Measurements from ENCODE around the gene COL4A6.
"Not testable (repeated sequence)": the region's sequence is repeated elsewhere in the genome, so short reads cannot be mapped to it uniquely, and the experiment has no call there.

The COL4A6 gene

DNA sequence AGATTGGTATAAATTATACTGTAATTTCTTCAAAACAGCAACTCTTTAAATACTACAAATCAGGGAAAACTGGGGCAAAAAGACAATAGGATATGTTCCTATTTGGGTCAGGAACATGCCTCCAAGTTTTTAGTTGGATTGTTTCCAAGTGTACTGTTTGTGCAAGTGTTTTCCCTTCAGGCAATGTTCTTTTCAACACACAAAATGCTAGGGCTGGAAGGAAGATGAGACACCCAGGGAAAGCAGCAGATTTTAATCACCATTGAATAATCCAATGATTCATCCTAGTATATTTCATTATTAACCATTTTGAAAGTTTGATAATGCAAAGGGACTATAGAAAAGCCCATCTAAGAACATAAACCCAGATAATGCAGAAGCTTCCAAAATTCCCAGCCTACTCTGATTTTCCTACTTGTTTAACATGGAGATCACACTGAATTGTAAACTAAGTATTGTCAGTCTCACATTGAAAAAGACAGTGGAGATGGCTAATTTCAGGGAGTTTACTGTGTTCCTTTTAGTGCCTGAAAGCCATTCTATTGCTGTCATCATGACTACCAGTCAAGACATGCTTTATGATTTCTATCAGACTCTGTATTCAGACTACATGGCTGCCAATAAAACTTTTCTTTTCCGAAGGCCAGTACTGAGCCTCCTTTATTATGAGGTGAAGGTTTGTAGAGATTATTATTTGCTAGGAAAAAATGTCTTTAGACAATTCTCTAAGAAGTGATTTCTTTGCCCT is 38.6 kb downstream of the COL4A6 start:
- no peak for DNase-seq (ENCODE audit: low spot score)

DNA sequence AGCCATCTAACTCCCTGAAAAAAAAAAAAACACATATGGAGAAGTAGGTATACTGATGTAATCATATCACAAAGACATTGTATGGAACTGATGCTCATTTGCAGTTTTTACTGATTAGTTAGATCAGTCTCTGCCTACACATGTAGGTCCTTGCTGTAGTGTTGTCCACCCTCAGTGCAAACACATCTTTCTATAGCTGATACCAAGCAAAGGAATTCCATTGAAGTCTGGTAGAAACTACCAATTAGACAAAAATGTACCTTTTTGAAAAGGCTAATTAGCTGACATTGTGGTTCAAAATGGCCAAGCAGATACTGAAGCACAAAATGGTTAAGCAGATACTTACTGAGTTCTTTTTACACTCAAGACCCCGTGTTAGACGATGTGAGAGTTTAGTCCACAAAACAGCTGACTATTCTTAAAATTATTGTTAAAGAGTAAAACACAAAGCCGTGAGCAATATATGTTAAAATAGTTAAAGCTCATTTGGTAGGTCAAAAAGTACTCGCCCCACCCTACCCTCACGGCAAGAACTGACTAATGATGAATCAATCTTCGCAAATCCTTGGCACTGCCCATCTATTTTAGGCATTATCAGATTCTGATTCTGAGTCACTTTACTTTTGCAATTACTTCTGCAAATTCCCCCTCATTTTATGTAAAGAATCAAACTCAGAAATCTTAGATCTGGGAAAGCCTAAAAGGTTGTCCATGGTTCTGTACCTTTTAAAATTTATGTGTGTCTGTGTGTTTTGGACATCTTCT is 40.4 kb downstream of the COL4A6 start:
- DNase-seq (ENCODE audit: low spot score): no peak

DNA sequence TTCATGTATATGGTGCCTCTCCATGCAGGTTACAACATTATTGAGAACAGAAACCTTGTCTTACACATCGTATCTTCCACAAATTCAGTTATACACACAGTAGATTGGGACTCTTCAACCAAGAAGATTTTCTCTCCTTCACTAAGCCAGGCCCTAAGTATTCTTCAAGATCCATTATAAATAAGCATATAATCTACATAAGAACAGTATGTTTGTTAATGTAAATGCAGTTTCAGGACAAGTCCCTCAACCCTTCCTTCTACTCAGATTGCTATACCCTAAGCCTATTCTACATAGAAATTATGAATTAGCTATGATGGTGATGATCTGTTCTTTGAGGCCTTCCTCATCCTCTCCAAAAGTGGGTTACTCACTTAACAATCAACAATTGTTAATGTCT is 41.2 kb downstream of the COL4A6 start:
- no peak for DNase-seq (ENCODE audit: low spot score)

GRCh38 chrX:108396188-108396891 is 41.9 kb downstream of the COL4A6 start:
- DNase-seq (ENCODE audit: low spot score): no peak

DNA sequence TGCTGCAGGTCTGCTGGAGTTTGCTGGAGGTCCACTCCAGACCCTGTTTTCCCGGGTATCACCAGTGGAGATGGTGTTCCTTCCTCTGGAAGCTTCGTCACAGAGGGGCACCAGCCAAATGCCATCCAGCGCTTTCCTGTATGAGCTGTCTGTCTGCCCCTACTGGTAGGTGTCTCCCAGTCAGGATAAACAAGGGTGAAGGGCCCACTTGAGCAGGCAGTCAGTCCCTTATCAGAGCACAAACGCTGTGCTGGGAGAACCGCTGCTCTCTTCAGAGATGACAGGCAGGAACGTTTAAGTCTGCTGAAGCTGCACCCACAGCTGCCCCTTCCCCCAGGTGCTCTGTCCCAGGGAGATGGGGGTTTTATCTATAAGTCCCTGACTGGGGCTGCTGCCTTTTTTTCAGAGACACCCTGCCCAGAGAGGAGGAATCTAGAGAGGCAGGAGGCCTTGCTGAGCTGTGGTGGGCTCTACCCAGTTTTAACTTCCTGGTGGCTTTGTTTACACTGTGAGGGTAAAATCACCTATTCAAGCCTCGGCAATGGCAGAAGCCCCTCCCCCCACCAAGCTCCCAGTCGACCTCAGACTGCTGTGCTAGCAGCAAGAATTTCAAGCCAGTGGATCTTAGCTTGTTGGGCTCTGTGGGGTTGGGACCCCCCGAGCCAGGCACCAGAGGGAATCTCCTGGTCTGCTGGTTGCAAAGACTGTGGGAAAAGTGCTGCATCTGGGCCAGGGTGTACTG is 47.1 kb downstream of the COL4A6 start:
- not testable (repeated sequence) for DNase-seq (ENCODE audit: low spot score)

DNA sequence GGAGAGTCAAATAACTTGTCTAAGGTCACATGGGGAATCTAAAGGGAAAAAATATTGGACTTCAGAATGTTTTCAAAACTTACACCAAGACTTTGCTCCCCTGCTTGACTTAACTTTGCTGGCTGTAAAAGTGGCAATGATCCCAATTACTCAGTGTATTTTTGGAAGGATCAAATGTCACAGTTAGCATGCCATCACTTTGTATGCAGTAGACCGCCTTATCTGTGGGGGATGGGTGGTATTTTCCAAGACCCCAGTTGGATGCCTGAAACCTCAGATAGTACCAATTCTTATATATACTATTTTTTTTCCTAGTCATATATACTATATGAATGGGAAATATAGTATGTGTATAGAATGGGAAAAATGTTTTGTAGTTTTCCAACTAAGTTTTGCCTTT is 53.4 kb downstream of the COL4A6 start:
- no peak for DNase-seq (ENCODE audit: low spot score)

- no peak for DNase-seq (ENCODE audit: low spot score)
These were observed 58.0 kb downstream of the COL4A6 start for GRCh38 chrX:108380222-108380621.

- DNase-seq (ENCODE audit: low spot score): not testable (repeated sequence)
These were observed 61.4 kb downstream of the COL4A6 start for GRCh38 chrX:108376821-108377220.

DNA sequence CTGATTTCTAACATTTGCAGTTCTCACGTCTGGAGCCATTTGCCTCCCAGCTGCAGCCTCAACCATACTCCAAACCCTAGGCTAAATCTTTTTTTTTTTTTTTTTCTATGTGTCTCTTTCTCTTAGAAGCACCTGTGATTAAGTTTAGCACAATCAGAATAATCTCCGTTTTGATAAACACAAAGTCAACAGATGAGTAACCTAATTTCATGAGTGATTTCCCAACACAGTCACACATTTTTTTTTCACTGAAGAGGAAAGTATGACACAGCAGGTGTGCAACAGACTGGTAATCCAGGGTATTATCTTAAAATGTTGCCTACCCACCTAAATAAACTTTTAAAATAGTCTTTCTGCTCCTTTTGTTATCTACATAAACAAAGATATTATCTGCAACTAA is 62.6 kb downstream of the COL4A6 start:
- DNase-seq (ENCODE audit: low spot score): not testable (repeated sequence)

DNA sequence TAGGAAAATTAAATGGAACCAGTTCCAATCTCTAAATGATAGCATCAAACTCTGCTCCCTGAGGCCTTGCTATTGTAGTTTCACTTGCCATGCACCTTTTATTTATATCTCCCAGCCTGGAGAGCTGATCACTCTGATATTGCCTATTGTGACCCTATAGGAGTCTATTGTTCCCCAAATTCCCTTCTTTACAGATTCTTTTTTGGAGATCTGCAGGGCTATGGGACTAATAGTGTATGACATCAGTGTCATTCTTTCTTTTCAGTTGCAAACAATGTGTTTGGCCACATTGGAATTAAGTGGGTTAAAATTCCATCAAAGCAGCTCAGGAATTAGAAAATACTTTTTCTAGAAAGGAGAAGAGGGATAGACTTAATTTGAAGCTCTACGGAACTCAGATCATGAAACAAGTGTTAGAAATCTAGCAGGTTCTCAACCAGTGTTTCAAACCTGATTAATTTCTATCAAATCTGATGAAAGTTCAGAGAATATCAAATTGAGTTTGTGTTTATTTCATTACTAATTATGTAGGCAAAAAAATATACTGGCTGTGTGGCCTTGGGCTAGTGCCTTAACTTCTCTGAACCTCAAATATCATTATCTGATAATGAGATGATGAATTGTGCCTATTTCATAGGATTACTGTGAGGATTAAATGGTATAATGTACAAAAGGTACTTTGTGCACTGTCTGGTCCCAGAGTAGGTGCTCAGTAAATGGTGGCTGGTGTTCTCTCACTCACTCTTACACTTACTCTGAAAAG is 71.4 kb downstream of the COL4A6 start:
- no peak for DNase-seq (ENCODE audit: low spot score)

GRCh38 chrX:108362026-108362425 is 76.2 kb downstream of the COL4A6 start:
- no peak for DNase-seq (ENCODE audit: low spot score)

- no peak for DNase-seq (ENCODE audit: low spot score)
These were observed 76.9 kb downstream of the COL4A6 start for GRCh38 chrX:108361316-108361715.

DNA sequence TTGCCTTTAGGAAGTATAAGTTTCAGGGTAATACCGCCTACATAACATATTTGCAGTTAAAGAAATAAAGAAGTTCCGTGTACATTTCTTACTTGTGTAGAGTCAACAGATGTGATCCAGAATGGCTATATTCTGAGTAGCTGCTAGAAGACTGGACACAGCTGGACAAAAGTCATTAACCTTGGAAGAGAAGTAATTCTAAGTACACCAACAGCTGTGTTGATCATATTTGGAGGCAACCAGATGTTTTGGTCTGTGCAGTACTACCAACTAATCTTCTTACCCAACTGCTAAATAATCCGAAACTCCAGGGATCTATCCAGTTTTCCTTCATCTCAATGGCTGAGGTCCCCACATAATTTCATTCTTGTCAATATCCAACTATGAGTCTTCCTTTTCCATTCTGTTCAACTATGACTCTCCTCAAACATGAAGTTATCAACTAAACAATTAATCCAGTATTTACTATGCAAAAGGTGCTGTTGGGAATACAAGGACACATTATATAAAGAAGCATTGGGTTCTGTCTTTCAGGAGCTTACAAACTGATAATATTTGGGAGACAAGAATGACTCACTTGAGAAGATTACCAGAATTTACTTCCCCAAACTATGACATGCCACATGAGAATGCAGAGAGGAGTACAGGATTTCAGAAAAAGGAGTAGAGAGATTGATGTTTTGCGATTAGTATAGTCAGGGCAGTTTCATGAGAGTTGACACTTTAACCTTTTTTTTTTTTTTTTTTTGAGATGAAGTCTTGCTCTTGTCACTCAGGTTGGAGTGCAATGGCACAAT is 78.2 kb downstream of the COL4A6 start:
- DNase-seq (ENCODE audit: low spot score): no peak

DNA sequence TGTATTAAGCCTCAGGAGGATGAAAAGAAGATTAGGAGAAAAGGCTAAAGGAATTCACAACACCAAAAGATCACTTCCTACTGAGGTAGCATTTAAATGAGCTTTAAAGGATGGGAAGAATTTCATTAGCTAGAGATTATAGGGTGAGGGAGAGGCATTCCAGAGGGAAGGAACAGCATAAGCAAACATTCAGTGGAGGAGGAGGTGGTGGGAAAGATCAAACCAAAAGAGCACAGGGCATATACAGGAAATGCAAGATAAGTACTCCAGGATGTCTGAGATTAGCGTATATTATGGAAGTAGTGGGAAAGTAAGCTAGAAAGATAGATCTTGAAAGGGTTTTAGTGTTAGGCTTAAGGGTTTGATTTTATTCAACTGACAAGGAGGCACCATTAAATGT is 84.8 kb downstream of the COL4A6 start:
- no peak for DNase-seq (ENCODE audit: low spot score)

DNA sequence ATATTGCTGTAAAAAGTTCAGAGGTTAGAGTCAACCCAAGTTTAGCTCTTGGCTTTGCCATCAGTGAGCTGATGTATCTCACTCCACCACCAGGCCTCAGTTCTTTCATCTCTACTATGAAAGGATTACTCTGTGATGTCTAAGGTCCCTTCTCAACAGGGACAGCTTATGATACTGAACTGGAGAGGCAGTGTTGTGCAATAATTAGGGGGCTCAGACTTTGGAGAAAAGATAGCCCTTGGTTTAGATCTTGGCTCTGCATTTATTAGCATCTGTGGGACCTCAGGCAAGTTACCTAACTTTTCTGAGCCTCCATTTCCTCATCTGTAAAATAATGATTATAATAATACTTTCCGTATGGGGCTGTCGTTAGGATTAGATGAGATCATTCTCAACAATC is 89.0 kb downstream of the COL4A6 start:
- DNase-seq (ENCODE audit: low spot score): no peak

DNA sequence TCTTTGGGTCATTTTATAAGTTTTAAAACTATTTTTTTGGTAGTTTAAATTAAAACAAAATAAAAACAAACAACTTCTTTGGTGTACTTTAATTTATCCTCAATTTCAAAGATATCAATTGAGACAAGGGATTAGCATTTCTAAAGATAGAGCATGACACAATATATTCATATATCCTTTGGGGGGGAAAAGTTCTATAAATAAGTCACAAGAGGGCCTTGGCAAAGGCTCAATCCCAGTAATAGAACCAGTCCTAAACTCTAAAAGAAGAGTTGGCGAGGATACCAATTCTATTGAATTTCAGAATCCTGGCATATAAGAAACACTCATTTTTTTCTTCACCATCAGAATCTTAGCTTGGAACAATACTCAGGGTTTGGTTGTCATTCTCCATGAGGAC is 89.7 kb downstream of the COL4A6 start:
- DNase-seq (ENCODE audit: low spot score): no peak

- DNase-seq (ENCODE audit: low spot score): no peak
These were observed 90.4 kb downstream of the COL4A6 start for GRCh38 chrX:108347800-108348199.

DNA sequence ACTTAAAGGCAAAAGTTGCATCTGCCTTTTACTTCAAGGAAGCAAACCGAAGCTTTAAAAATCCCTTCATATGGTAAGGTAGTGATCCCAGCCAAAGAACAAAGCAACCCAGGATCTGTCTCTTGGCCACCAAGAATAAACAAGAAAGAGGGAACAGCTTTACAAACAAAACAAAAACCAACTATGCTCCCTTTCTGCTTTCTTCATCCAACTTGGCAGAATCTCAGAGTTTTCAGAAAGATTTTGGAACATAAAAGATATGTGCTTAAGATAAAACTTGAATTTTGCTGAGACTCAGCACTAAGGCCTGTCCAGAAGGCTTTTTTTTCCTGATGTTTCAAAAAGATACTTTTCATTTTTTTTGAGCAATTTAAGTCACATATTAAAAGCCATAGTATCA is 94.0 kb downstream of the COL4A6 start:
- no peak for DNase-seq (ENCODE audit: low spot score)

- no peak for DNase-seq (ENCODE audit: low spot score)
These were observed 96.3 kb downstream of the COL4A6 start for GRCh38 chrX:108341947-108342346.

- no peak for DNase-seq (ENCODE audit: low spot score)
These were observed 105.9 kb downstream of the COL4A6 start for GRCh38 chrX:108332281-108332680.
